HG02884 (cell line): Measurements from ENCODE around the gene NELFB.
A peak's percentile ranks its signal among the peaks of the same experiment; 100 is the strongest.

Experiments used
- ATAC-seq: cut with Tn5 transposase; IDR thresholded peaks from one replicate; pipeline ENCODE4 v1.9.1; 2021; ENCODE audit warnings: mild to moderate bottlenecking, moderate library complexity; ENCODE audit not compliant: unreplicated experiment

The NELFB gene

GRCh38 chr9:137280474-137281344 is 25.6 kb downstream of the NELFB start:
- no peak for ATAC-seq

DNA sequence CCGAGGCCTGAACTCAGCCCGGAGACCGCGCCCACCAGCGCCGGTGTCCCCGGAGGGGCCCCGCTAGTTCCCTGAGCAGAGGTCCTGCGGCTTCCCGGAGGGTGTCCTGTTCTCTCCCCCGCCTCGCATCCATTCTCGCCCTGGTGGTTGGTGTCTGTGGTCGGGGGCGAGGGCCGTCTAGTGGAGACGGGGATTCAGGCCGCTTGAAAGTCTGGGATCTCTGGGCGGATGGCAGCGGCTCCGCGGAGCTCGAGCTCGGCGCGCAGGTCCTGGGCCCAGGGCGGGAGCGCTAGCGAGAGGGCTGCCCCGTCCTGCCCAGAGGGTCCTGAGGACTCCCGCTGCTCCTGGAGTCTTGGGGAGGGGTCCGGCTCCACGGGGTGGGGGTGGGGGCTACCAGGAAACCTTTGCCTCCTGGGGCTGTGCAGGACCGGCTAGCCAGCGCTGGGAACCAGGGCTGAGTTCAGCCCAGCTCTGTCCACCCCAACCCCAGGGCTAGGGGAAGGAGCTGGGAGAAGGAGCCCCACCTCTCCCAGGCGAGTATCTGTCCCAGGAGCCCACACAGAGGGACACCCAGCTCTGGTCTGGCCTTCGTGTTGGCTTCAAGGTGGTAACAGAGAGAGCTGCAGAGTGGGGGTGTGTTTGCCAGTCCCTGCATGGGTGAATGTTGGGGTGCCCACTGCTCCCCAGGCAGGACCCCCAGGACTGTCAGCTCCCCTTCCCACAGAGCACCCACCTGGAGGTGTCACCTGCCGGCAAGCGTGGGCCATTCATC is 26.4 kb downstream of the NELFB start:
- no peak for ATAC-seq

DNA sequence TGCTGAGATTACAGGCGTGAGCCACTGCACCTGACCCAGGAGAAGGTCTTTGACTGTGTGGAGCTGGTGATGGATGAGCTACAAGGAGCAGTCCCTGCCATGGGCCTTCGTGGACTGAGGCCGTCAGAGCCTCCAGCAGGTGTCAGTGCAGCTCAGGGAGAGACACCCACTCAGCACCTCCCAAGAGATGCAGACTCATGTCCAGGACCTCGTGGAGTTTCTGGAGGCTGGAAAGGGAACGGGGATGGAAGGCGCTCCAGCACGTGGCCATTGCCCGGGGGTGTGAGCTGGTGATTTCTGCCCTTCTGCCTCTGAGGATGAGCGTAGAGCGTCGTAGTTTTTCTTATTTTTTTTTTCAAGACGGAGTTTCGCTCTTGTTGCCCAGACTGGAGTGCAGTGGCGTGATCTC is 31.9 kb downstream of the NELFB start:
- ATAC-seq = no peak

DNA sequence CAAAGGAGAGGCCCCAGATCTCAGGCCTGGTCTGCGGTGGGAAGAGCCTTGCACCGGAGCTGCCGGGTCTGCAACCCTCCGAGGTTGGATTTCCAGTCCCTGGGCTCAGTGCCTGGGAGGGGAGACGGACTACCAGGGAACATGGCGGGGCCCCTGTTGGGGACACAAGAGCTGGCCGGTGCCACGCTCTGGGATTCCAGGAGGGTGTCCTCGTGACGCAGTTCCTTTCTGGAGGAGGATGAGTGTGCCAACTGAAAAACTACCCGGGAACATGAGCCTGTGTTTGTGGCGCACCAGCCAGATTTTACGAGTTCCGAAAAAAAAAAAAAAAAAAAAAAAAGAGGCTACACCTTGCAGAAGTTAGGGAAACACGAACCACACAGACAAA is 38.0 kb downstream of the NELFB start:
- no peak for ATAC-seq

DNA sequence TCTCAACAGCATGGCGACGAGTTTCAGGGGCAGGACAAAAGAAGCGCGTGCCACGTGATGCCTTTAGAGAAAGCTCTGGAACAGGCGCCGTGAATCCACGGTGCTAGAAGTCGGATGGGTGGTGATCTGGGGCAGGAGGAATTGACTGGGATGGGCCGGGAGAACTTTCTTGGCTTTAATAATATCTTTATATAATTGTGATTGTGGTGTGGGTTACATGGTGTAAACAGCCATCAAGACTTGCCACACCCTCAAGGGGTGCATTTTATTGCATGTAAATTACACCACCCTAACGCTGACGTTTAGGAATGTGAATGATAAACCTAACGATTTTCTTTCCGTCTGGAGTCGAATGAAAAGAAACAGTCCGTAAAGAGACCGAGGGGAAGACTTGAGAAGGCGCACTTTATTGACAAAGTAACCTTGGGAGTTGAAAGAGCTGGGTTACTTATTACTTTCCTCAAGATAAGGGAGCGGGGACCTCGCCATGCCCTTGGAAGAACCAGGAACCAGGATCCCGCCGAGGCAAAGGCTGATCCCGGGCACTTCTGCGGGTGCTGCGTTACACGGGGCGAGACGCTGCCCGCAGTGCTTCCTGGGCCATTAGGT is 38.5 kb downstream of the NELFB start:
- no peak for ATAC-seq

DNA sequence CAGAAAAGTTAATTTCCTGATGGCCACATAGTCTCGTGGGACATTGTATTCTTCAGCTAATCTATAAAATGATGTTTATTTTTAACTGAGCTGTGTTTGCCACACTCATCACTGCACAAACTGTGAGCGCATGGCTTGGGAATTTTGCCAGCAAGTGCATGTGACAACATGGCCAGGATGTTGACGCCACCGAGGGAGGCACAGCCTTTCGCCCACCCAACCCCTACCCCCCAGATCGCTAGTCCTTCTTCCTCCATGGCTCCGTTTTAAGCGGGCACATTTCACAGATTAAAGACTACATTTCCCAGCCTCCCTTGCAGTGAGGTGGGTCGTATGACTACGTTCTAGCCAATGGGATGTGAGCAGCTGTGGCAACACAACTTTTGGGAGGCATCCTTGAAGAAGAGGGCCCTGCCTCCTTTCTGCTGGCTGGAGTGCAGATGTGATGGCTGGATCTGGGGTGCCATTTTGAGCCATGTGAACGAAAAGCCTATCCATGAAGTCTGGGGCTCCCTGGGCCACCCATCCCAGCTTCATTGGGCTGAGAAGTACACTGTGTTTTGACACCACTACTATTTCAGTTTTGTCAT is 39.1 kb downstream of the NELFB start:
- no peak for ATAC-seq

DNA sequence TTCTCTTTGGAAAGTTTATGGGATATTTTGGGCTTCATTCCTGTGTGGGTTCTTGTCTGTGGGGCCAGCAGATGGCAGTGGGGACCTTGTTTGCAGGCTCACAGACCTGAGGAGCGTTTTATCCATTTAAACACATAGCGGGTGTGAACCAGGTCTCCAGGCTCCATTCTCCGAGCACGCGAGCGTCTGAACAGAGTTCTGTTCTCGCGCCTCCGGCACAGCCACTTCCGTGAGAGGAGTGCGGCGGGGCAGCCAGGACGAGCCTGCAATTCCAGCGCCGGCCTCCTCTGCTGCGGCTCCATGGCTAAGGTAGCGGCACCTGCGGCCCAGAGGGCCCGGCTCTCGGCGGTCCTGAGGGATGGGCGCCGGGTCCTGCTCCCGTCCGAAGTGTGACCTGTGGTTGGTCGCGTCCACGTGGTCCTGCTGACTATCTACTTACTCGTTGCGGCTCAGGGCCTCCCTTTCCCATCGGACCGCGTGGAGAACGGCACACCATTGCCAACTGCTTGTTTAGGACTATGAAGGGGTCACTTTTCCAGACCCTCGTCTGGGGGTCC is 39.6 kb downstream of the NELFB start:
- ATAC-seq = no peak

DNA sequence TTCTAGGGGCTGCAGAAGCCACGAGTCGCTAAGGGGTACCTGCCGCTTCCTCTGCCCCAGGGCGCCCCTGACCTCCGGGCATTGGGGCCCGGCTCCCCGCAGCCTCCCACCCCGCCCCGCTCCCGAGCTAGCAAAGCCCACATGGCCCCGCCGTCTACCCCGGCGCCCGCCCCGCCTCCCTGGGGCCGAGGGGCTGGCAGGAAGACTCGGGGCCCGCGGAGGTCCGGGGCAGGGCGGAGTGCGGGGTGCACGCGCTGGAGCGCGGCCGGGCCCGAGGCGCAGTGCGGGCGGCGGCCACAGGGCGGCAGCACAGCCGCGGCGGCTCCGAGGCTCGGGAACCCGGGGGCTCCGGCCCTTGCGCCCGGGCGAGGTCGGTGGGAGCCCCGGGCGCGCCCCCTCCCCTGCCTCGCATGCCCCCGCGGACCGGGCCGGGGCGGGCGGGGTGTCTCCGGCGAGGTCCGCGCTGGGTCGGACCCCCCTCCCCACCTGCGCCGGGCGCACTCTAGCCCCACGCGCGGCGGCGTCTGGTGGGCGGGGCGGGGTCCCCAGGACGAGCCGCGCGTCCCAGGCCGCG is 40.2 kb downstream of the NELFB start:
- ATAC-seq = no peak

- ATAC-seq = no peak
These were observed 40.9 kb downstream of the NELFB start for GRCh38 chr9:137295849-137296669.

DNA sequence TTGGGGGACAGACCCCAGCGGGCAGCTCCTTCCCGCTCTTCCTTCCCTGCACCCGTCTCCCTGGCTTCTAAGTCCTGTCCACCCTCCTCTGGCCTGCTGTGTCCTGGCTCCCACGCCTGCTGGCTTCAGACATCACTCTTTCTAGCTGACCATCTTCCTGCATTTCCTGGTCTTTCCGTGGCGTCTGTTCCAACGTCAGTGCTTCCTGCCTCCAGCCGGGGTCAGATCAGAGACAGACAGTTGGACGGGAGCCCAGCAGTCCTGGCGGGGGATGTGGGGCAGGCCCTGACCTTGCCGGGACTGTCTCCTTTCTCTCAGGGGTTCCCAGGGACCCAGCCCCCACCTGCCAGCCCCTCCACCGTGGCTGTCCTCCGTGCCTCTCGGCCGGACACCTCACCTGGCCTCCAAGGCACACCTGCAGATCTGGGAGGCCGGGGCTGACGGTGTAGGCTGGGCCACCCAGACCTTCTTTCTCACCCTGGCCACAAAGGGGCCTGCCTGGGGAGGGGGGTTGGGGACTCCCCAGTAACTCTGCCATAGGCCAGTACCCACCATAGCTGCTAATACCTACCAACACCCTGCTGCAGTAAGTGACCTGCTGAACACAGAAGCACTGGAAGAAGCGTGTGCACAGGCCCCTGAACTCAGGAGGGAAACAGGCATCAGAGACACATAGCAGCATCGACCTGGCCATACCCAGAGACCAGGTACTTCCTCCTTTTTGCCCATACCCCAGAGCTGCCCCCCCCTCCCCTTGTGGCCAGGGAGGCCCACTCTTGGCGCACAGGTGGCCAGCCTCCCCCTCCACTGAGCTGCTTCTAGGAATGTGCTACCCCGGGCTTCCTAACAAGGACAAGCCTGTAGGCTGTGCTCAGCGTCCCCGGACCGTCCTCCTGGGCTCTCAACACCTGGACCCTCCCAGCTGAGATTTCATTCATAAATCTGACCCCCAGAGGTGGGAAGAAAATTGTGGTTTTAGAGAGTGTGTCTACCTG is 41.8 kb downstream of the NELFB start:
- no peak for ATAC-seq

DNA sequence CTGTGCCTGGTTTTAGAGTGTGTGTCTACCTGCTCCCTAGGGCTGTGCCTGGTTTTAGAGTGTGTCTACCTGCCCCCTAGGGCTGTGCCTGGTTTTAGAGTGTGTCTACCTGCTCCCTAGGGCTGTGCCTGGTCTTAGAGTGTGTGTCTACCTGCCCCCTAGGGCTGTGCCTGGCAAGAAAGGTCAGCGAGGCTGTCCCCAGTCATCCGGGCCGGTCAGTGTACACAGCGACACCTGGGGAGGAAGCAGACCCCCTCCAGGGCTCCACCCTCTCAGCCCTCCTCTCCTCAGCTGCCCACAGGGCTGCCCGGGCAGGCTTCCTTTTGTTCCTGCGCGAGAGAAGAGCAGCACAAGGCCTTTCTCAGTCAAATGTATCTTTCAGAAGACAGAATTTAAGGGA is 42.8 kb downstream of the NELFB start:
- no peak for ATAC-seq

DNA sequence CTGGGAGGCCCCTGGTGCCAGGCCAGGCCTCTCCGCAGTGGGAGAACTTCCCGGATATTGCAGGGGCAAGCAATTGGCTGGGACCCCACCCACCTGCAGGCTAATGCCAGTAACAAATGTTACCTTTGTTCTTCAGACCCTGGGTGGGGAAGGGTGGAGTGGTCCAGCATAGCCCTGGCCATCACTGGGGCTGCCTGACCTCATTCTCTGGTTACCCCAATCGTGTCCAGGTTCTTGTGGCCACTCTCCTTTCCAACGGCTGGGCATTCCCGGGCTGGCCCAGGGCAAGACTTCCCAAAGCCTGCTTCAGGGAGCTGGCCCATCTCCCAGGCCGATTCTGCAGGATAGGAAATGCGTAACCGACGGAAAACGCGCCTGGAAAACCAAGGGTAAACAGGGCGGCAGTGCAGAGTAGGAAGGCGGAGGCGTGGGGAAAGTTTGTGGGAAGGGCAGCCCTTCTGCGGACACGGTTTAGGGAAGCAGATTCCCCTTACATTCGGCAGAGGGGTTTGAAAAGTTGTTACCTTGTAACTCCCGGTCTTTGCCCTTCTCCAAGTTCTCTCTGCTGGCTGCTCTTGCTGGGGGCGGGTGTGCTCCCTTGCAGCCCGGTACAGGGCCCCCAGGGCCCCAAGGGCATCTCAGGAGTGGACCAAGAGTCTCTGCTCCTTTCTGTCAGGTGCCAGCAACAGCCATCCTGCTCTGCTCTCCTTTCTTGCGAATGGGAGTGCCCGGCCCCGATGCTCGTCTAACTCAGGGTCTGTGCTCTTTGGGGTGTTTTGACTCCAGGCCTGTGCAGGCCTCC is 43.5 kb downstream of the NELFB start:
- ATAC-seq = no peak

GRCh38 chr9:137299203-137299565 is 44.1 kb downstream of the NELFB start:
- no peak for ATAC-seq

- ATAC-seq = no peak
These were observed 44.8 kb downstream of the NELFB start for GRCh38 chr9:137299938-137300337.

GRCh38 chr9:137300567-137301080 is 45.5 kb downstream of the NELFB start:
- no peak for ATAC-seq

GRCh38 chr9:137301081-137301947 is 46.2 kb downstream of the NELFB start:
- peak; percentile 15 for ATAC-seq

- peak; percentile 76 for ATAC-seq
These were observed 47.0 kb downstream of the NELFB start, which contains the start of gene NRARP for GRCh38 chr9:137302118-137302448. Gene NRARP (minus strand): TSS chr9:137302271. CDS start chr9:137301928, 343 bp downstream.
